B cell (primary cell): Measurements from ENCODE around the gene PRELID3B.

Source experiments
- CTCF ChIP-seq: fragments of 200-600 bp; IDR thresholded peaks from one replicate; pipeline ENCODE4 v1.8.0; 2022; ENCODE audit warnings: antibody characterized with exemption, mild to moderate bottlenecking
- EZH2 ChIP-seq: IDR thresholded peaks from 2 replicates; pipeline ENCODE4 v1.6.1; 2012; ENCODE audit warnings: borderline replicate concordance, low read depth, mild to moderate bottlenecking, moderate library complexity, low read length; ENCODE audit not compliant: insufficient read depth, poor library complexity, severe bottlenecking

DNA sequence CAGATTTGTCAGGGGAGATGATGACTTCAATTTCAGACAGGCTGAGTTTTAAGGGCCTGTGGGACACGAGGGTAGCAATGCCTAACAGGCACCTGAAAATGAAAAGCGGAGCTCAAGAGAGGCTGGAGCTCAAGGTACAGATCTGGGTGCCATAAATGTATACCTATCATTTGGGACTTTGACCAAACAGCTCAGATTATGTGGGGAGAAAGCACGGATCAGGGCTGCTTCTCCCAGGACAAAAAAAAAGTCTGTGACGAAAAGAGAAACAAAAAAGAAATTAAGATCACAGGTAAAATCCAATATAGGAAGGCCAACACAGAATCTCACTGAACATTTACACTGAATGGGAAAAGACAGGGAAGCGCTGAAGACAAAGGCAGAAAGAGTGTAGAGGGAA lies 1.9 kb downstream of the PRELID3B start:
- TF ChIP-seq CTCF (no peak), EZH2 (no peak)
